ENCODE measurements around the gene ZC3H7B.

The ZC3H7B gene

GRCh38 chr22:41358927-41359326, 57.6 kb downstream of the ZC3H7B start:
- no peak for DNase-seq

GRCh38 chr22:41359376-41359775, 58.1 kb downstream of the ZC3H7B start:
- DNase-seq = no peak

- DNase-seq = no peak
Measured at GRCh38 chr22:41360126-41360525, 58.8 kb downstream of the ZC3H7B start.

- no peak for DNase-seq
Measured at GRCh38 chr22:41361716-41362310, 60.5 kb downstream of the ZC3H7B start.

GRCh38 chr22:41362615-41363014, 61.3 kb downstream of the ZC3H7B start:
- DNase-seq = no peak

- no peak for DNase-seq
Measured at GRCh38 chr22:41364233-41364632, 62.9 kb downstream of the ZC3H7B start.

GRCh38 chr22:41364955-41365354, 63.6 kb downstream of the ZC3H7B start:
- no peak for DNase-seq

- no peak for DNase-seq
Measured at GRCh38 chr22:41365425-41365824, 64.1 kb downstream of the ZC3H7B start.

- no peak for DNase-seq
Measured at GRCh38 chr22:41366323-41367029, 65.2 kb downstream of the ZC3H7B start.

GRCh38 chr22:41367039-41367679, 65.8 kb downstream of the ZC3H7B start:
- no peak for DNase-seq

- DNase-seq = no peak
Measured at GRCh38 chr22:41367680-41368542, 66.6 kb downstream of the ZC3H7B start.

GRCh38 chr22:41368543-41369423, 67.5 kb downstream of the ZC3H7B start:
- no peak for DNase-seq

GRCh38 chr22:41369424-41369745, 68.1 kb downstream of the ZC3H7B start:
- no peak for DNase-seq

GRCh38 chr22:41369837-41370236, 68.5 kb downstream of the ZC3H7B start:
- DNase-seq = no peak

- DNase-seq = no peak
Measured at GRCh38 chr22:41377846-41378245, 76.5 kb downstream of the ZC3H7B start.

- DNase-seq = no peak
Measured at GRCh38 chr22:41380993-41381328, 79.6 kb downstream of the ZC3H7B start.

- peak; percentile 98 to 99 (median 98) for DNase-seq
Measured at GRCh38 chr22:41381329-41382097, 80.2 kb downstream of the ZC3H7B start, which contains the start of gene TEF. Gene TEF, plus strand, starts transcription at chr22:41381942. Its CDS starts 103 bp downstream, at chr22:41382045.

GRCh38 chr22:41382098-41382578, 80.8 kb downstream of the ZC3H7B start:
- peak; percentile 43 to 69 (median 61) for DNase-seq

GRCh38 chr22:41382610-41383009, 81.3 kb downstream of the ZC3H7B start:
- peak in 1 of 5 donors; percentile 9 for DNase-seq

GRCh38 chr22:41383085-41383484, 81.8 kb downstream of the ZC3H7B start:
- no peak for DNase-seq

GRCh38 chr22:41384128-41384527, 82.8 kb downstream of the ZC3H7B start:
- no peak for DNase-seq
